Stomach smooth muscle (tissue), 2 donors: Measurements from ENCODE around the gene ADAMTSL1.

Experiments
- H3K27ac ChIP-seq: one replicate; pipeline ENCODE4 v1.7.0; 2013; ENCODE audit warnings: mild to moderate bottlenecking, low read length, inconsistent platforms
- H3K27me3 ChIP-seq, 2 donors: one replicate each; pipeline ENCODE4 v1.7.0; 2013; ENCODE audit warnings: low read length in 2 of 2; ENCODE audit not compliant: insufficient read depth in 2 of 2, control insufficient read depth in 1 of 2
- H3K36me3 ChIP-seq, 2 donors: one replicate each; pipeline ENCODE4 v1.7.0; 2013; ENCODE audit warnings: low read length in 2 of 2; ENCODE audit not compliant: control insufficient read depth in 2 of 2, insufficient read depth in 2 of 2
- H3K4me1 ChIP-seq: one replicate; pipeline ENCODE4 v1.7.0; 2013; ENCODE audit warnings: low read length; ENCODE audit not compliant: control insufficient read depth, insufficient read depth
- H3K4me3 ChIP-seq, 2 donors: one replicate each; pipeline ENCODE4 v1.7.0; 2013; ENCODE audit warnings: low read length in 2 of 2
- H3K9ac ChIP-seq, 2 donors: one replicate each; pipeline ENCODE4 v1.7.0; 2013; ENCODE audit warnings: low read length in 2 of 2, mild to moderate bottlenecking in 1 of 2
- H3K9me3 ChIP-seq, 2 donors: one replicate each; pipeline ENCODE4 v1.7.0; 2013; ENCODE audit warnings: low read length in 2 of 2; ENCODE audit not compliant: control insufficient read depth in 2 of 2
- donor health status: healthy.
- donor health status: Pancreatic carcinoma.

ADAMTSL1 gene

GRCh38 chr9:18698992-18699391 is 225.0 kb downstream of the ADAMTSL1 start:
- H3K9me3 ChIP-seq: peaks cover 0 to 2% of the 10 kb centered on the region in 2 donors
- H3K4me3 ChIP-seq: no peak overlapping the region
- H3K4me1 ChIP-seq: no peaks in the 10 kb centered on the region
- no peaks in the 10 kb centered on the region for H3K27me3 ChIP-seq
- H3K9ac ChIP-seq: no peak overlapping the region
- no peak overlapping the region for H3K27ac ChIP-seq
- no peaks in the 10 kb centered on the region for H3K36me3 ChIP-seq

GRCh38 chr9:18699764-18700163 is 225.8 kb downstream of the ADAMTSL1 start:
- no peaks in the 10 kb centered on the region for H3K27me3 ChIP-seq
- no peaks in the 10 kb centered on the region for H3K36me3 ChIP-seq
- peaks cover 0 to 2% of the 10 kb centered on the region in 2 donors for H3K9me3 ChIP-seq
- H3K9ac ChIP-seq: no peak overlapping the region
- H3K27ac ChIP-seq: no peak overlapping the region
- H3K4me3 ChIP-seq: no peak overlapping the region
- H3K4me1 ChIP-seq: no peaks in the 10 kb centered on the region

GRCh38 chr9:18700714-18701113 is 226.8 kb downstream of the ADAMTSL1 start:
- Histone ChIP-seq H3K36me3 (no peaks in the 10 kb centered on the region), H3K4me3 (no peak overlapping the region), H3K9ac (no peak overlapping the region), H3K4me1 (peaks cover 4% of the 10 kb centered on the region), H3K27ac (no peak overlapping the region), H3K9me3 (no peaks in the 10 kb centered on the region), H3K27me3 (no peaks in the 10 kb centered on the region)

GRCh38 chr9:18703151-18703900 is 229.4 kb downstream of the ADAMTSL1 start:
- H3K4me1 ChIP-seq: peaks cover 14% of the 10 kb centered on the region

GRCh38 chr9:18703901-18704379 is 230.0 kb downstream of the ADAMTSL1 start:
- H3K27ac ChIP-seq: no peak overlapping the region
- H3K4me1 ChIP-seq: peaks cover 14% of the 10 kb centered on the region
- H3K36me3 ChIP-seq: no peaks in the 10 kb centered on the region
- no peak overlapping the region for H3K4me3 ChIP-seq
- no peak overlapping the region for H3K9ac ChIP-seq
- no peaks in the 10 kb centered on the region for H3K27me3 ChIP-seq
- no peaks in the 10 kb centered on the region for H3K9me3 ChIP-seq

More at GRCh38 chr9:18703151-18703900, 229.4 kb downstream of the ADAMTSL1 start:
- H3K36me3 ChIP-seq: no peaks in the 10 kb centered on the region
- no peaks in the 10 kb centered on the region for H3K9me3 ChIP-seq
- H3K9ac ChIP-seq: no peak overlapping the region
- H3K27ac ChIP-seq: no peak overlapping the region
- no peaks in the 10 kb centered on the region for H3K27me3 ChIP-seq
- H3K4me3 ChIP-seq: no peak overlapping the region

- Histone ChIP-seq H3K27ac (no peak overlapping the region), H3K4me1 (peaks cover 14% of the 10 kb centered on the region)
Observed at GRCh38 chr9:18705796-18706392, 231.9 kb downstream of the ADAMTSL1 start.

GRCh38 chr9:18706648-18707047 is 232.7 kb downstream of the ADAMTSL1 start:
- Histone ChIP-seq H3K4me3 (no peak overlapping the region), H3K27me3 (no peaks in the 10 kb centered on the region), H3K27ac (no peak overlapping the region), H3K9ac (no peak overlapping the region), H3K36me3 (no peaks in the 10 kb centered on the region), H3K4me1 (peaks cover 14% of the 10 kb centered on the region), H3K9me3 (no peaks in the 10 kb centered on the region)

More at GRCh38 chr9:18705796-18706392, 231.9 kb downstream of the ADAMTSL1 start:
- H3K27me3 ChIP-seq: no peaks in the 10 kb centered on the region
- no peak overlapping the region for H3K9ac ChIP-seq
- H3K4me3 ChIP-seq: peak overlapping the region; percentile 35 to 36
- H3K36me3 ChIP-seq: no peaks in the 10 kb centered on the region
- no peaks in the 10 kb centered on the region for H3K9me3 ChIP-seq

- H3K9me3 ChIP-seq: no peaks in the 10 kb centered on the region
- H3K9ac ChIP-seq: no peak overlapping the region
- no peaks in the 10 kb centered on the region for H3K36me3 ChIP-seq
- no peak overlapping the region for H3K4me3 ChIP-seq
- H3K27ac ChIP-seq: no peak overlapping the region
- no peaks in the 10 kb centered on the region for H3K27me3 ChIP-seq
- peaks cover 14% of the 10 kb centered on the region for H3K4me1 ChIP-seq
Observed at GRCh38 chr9:18707061-18707461, 233.1 kb downstream of the ADAMTSL1 start.

GRCh38 chr9:18707489-18708205 is 233.7 kb downstream of the ADAMTSL1 start:
- Histone ChIP-seq H3K4me1 (peaks cover 14% of the 10 kb centered on the region), H3K36me3 (no peaks in the 10 kb centered on the region), H3K9me3 (no peaks in the 10 kb centered on the region), H3K9ac (no peak overlapping the region), H3K27ac (no peak overlapping the region), H3K27me3 (no peaks in the 10 kb centered on the region), H3K4me3 (no peak overlapping the region)

GRCh38 chr9:18708429-18708828 is 234.5 kb downstream of the ADAMTSL1 start:
- Histone ChIP-seq H3K27me3 (no peaks in the 10 kb centered on the region), H3K27ac (no peak overlapping the region), H3K4me1 (peaks cover 14% of the 10 kb centered on the region), H3K9ac (no peak overlapping the region), H3K36me3 (no peaks in the 10 kb centered on the region), H3K4me3 (no peak overlapping the region), H3K9me3 (no peaks in the 10 kb centered on the region)
